Glutamatergic neuron (in vitro differentiated cells): ENCODE data around the gene MED4. TPM values are rescaled to one million over a fixed set of nuclear protein-coding genes. Genes with fewer than 3 reads are reported as not detected.

Source experiments
- DNase-seq: peaks from one replicate; pipeline ENCODE4 v3.0.0; 2022
- H3K27ac Mint-ChIP-seq: one replicate; pipeline ENCODE4 v1.8.0; 2020; ENCODE audit warnings: mild to moderate bottlenecking, mixed read lengths, inconsistent platforms; ENCODE audit not compliant: unreplicated experiment
- H3K27me3 Mint-ChIP-seq: one replicate; pipeline ENCODE4 v1.8.0; 2020; ENCODE audit warnings: mild to moderate bottlenecking, moderate library complexity, mixed read lengths, inconsistent platforms; ENCODE audit not compliant: unreplicated experiment
- H3K36me3 Mint-ChIP-seq: one replicate; pipeline ENCODE4 v1.8.0; 2020; ENCODE audit warnings: mild to moderate bottlenecking, mixed read lengths, inconsistent platforms; ENCODE audit not compliant: unreplicated experiment
- H3K4me1 Mint-ChIP-seq: one replicate; pipeline ENCODE4 v1.8.0; 2020; ENCODE audit warnings: mild to moderate bottlenecking, low read depth, mixed read lengths, inconsistent platforms; ENCODE audit not compliant: unreplicated experiment
- H3K4me3 Mint-ChIP-seq: one replicate; pipeline ENCODE4 v1.8.0; 2020; ENCODE audit warnings: mild to moderate bottlenecking, mixed read lengths, inconsistent platforms; ENCODE audit not compliant: unreplicated experiment
- H3K9me3 Mint-ChIP-seq: one replicate; pipeline ENCODE4 v1.8.0; 2020; ENCODE audit warnings: mild to moderate bottlenecking, moderate library complexity, mixed read lengths, inconsistent platforms; ENCODE audit not compliant: unreplicated experiment
- total RNA-seq: library from RNA; stranded (reverse); fragmentation: NEBNext Ultra II Directional; extraction: Animal tissue kit (Norgen Biotek cat#: 25700); gene quantifications from one replicate; pipeline ENCODE4 v1.2.1, GENCODE V29; 2021; ENCODE audit not compliant: unreplicated experiment
- TF ChIP-seq, protein P1 (sequence below): fragments of 200-600 bp; sonication (generic); IDR thresholded peaks from one replicate; pipeline ENCODE4 v1.5.0; 2021; ENCODE audit not compliant: partially characterized antibody, unreplicated experiment

Gene MED4
- total RNA-seq, 1 donor from 2014 or later = 57.1 TPM

DNA sequence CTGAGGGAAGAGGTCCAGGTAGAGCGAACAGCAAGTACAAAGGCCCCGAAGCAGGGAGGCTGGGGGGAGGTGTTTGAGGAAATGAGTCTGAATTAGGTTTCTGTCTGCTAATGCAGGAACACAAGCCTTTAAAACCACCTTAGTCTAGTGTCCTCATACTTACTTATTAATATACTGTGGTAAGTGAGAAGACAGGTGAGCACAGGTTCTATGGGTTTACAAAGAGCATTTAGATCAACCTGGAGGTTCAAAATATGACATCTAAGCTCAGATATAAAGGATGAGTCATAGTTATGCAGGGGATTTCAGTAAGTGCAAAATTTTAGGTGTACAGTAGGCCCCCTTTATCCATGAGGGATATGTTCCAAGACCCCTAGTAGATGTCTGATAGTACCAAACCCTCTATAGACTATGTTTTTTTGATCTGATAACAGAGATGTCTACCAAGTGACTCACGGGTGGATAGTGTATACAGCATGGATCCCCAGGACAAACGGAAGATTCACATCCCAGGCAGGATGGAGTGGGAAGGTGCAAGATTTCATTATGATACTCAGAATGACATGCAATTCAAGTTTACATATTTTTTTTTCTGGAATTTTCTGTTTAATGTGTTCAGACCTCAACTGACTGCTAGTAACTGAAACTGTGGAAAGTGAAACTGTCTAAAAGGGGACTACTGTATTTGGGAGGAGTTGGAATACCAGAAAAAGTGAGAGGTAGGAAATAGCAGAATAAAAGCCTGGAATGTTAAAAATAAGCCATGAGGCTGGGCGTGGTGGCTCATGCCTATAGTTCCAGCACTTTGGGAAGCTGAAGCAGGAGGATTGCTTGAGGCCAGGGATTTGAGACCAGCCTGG is 18.2 kb upstream of the MED4 start:
- peaks cover 2% of the 10 kb centered on the region for H3K27me3 Mint-ChIP-seq
- H3K36me3 Mint-ChIP-seq = no peaks in the 10 kb centered on the region
- no peak overlapping the region for H3K27ac Mint-ChIP-seq
- TF ChIP-seq, protein P1, sequence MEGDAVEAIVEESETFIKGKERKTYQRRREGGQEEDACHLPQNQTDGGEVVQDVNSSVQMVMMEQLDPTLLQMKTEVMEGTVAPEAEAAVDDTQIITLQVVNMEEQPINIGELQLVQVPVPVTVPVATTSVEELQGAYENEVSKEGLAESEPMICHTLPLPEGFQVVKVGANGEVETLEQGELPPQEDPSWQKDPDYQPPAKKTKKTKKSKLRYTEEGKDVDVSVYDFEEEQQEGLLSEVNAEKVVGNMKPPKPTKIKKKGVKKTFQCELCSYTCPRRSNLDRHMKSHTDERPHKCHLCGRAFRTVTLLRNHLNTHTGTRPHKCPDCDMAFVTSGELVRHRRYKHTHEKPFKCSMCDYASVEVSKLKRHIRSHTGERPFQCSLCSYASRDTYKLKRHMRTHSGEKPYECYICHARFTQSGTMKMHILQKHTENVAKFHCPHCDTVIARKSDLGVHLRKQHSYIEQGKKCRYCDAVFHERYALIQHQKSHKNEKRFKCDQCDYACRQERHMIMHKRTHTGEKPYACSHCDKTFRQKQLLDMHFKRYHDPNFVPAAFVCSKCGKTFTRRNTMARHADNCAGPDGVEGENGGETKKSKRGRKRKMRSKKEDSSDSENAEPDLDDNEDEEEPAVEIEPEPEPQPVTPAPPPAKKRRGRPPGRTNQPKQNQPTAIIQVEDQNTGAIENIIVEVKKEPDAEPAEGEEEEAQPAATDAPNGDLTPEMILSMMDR = no peak
- no peak overlapping the region for H3K4me3 Mint-ChIP-seq
- H3K4me1 Mint-ChIP-seq = no peaks in the 10 kb centered on the region
- no peaks in the 10 kb centered on the region for H3K9me3 Mint-ChIP-seq
- DNase-seq = no peak

DNA sequence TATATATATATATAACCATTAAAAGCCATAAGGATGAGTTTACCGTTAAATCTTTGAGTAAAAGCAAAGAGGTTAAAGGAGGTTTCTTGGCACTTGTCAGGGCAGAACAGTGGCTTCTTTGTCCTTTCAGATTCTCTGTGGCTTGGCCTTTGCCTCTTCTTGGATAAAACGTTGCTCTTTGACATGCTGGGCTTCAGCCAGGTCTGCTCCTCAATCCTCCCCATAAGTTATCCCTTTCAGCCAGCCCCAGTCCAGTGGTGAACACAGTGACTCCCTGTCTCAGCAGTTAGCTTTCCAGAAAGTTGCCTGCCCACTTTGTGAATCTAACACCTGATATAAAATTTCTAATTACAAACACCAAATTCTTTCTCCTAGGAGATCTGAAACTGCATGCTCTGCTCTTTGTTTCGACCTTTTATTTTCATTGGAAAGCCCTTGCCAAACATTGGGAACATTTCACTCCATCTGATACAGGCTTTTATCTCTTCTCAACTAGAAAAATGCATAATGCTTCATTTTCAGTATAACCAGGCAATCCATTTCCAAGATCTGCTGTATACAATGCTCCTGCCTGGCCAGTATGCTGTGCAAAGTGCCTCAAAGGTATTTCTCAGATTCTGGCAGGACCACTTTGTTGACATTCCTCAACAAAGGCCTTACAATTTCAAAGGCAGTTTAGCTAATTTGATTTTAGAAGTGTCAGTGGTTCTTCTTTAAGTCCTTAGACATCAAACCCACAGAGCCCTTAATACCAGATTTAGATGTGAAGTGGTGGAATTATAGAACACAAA is 16.2 kb upstream of the MED4 start:
- H3K27ac Mint-ChIP-seq = no peak overlapping the region
- H3K4me1 Mint-ChIP-seq = no peaks in the 10 kb centered on the region
- H3K4me3 Mint-ChIP-seq = no peak overlapping the region
- DNase-seq = no peak
- TF ChIP-seq, protein P1 = no peak
- H3K9me3 Mint-ChIP-seq = no peaks in the 10 kb centered on the region
- no peaks in the 10 kb centered on the region for H3K36me3 Mint-ChIP-seq
- H3K27me3 Mint-ChIP-seq = peaks cover 2% of the 10 kb centered on the region

DNA sequence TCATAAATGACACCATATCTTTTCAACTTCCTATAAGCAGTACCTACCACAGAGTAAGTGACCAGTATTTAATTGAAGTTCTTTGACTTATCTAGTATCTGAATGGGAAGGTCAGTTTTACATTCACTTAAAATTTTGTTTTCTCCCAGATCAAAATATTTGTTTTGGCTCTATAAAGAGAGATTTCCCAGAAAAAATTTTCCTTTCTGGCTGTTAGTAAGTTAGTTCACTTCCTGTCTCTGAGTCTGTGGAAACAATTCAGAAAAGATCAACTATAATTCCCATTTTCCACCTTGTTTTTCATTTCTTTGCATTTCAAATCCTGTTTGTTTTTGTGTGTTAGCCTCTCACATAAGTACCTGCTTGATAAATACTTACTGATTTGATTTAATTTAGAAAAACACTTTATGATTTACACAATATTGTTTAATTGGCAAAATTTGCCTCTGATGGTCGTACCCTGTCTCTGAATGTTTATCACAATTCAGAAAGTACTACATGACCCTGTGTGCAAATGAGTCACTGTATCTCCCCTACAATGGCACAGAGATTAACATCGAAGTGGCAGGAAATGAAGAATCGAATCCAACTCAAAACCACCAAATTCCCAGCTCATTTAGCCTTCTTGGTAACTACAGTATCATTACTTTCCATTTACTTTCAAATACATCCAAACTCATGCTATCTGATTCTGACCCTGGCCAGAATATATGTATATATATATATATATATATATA is 15.4 kb upstream of the MED4 start:
- Mint-ChIP-seq H3K36me3 (no peaks in the 10 kb centered on the region), H3K9me3 (no peaks in the 10 kb centered on the region), H3K27ac (no peak overlapping the region), H3K4me3 (no peak overlapping the region), H3K4me1 (no peaks in the 10 kb centered on the region), H3K27me3 (peaks cover 2% of the 10 kb centered on the region)
- TF ChIP-seq, protein P1 = no peak
- DNase-seq = no peak

DNA sequence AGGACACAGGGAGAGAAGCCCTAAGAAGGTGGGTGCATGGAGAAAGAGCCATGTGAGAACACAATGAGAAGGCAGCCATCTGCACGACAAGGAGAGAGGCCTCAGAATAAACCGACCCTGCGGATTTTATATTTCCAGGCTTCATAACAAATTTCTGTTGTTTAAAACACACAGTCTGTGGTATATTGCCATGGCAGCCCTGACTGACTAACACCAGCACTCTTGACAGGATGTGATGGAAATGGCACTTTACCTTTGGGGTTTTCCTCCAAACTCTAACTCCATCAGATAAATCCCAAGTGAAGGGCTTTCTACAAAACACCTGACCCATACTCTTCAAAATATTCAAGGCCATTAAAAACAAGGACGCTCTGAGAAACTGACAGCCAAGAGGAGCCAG is 13.2 kb upstream of the MED4 start:
- TF ChIP-seq, protein P1 = no peak
- DNase-seq = no peak
- Mint-ChIP-seq H3K36me3 (no peaks in the 10 kb centered on the region), H3K9me3 (no peaks in the 10 kb centered on the region), H3K27me3 (peaks cover 2% of the 10 kb centered on the region), H3K4me3 (no peak overlapping the region), H3K4me1 (no peaks in the 10 kb centered on the region), H3K27ac (no peak overlapping the region)
